Adrenal gland (tissue), 12 donors: ENCODE measurements around the gene ANXA9. TPM values are rescaled to one million over a fixed set of nuclear protein-coding genes. Genes with fewer than 3 reads are reported as not detected.

Experiments used
- DNase-seq, 7 donors: peaks; one replicate each; pipeline ENCODE4 v3.0.0-alpha.2; 2019 to 2020
- H3K27ac ChIP-seq, 5 donors: fragments of 200-600 bp; sonication (generic) in 4 of 5; 1 replicate in 3 of 5; 2 replicates in 2 of 5; pipeline versions ENCODE4 v1.5.1 to v1.8.0; 2016 to 2020; ENCODE audit warnings: mild to moderate bottlenecking in 1 of 5
- H3K27me3 ChIP-seq: fragments of 200-600 bp; 2 replicates; pipeline ENCODE4 v1.8.0; 2021
- H3K36me3 ChIP-seq, 2 donors: fragments of 200-600 bp; replicated peaks in 1 of 2; 1 replicate in 1 of 2; 2 replicates in 1 of 2; pipeline versions ENCODE4 v1.5.1 to v1.8.0; 2018 to 2022
- H3K4me1 ChIP-seq, 2 donors: fragments of 200-600 bp; replicated peaks in 1 of 2; 1 replicate in 1 of 2; 2 replicates in 1 of 2; pipeline versions ENCODE4 v1.5.1 to v1.8.0; 2018 to 2021
- H3K4me3 ChIP-seq, 4 donors: fragments of 200-600 bp; sonication (generic) in 3 of 4; one replicate each; pipeline ENCODE4 v1.5.1; 2016 to 2018
- H3K9me3 ChIP-seq, 3 donors: fragments of 200-600 bp; sonication (generic) in 1 of 3; replicated peaks in 1 of 3; 1 replicate in 2 of 3; 2 replicates in 1 of 3; pipeline versions ENCODE4 v1.5.1 to v1.8.0; 2016 to 2021
- POLR2A ChIP-seq, 2 donors: fragments of 450-650 bp; IDR thresholded peaks; one replicate each; pipeline ENCODE4 v1.6.1; 2017; ENCODE audit warnings: antibody characterized with exemption in 2 of 2, mild to moderate bottlenecking in 2 of 2, moderate library complexity in 1 of 2
- WGBS, 4 donors: extraction: QIAGEN DNeasy Blood & Tissue Kit in 2 of 4; methylation state at CpG; one replicate each; pipeline versions ENCODE4 v1.1.5 to v1.1.7; 2013 to 2017; 5-methylcytosine and 5-hydroxymethylcytosine counted together
- intact Hi-C, 2 donors: fragments of 100-400 bp; cut with DNase I; formaldehyde crosslinking; loops; one replicate each; pipeline versions ENCODE4 v1.14.1 to v1.15.0; 2022 to 2023
- polyA plus RNA-seq, 3 donors: library from polyadenylated mRNA; stranded (reverse); fragments of 200-250 nt in 2 of 3; fragments of 350-450 nt in 1 of 3; fragmentation: Illumina TruSeq in 1 of 3; extraction: RNeasy Lipid Tissue Mini Kit (QIAGEN cat#74804) in 1 of 3; gene quantifications; one replicate each; pipeline ENCODE4 v1.2.3, GENCODE V29; 2013 to 2014
- total RNA-seq, 9 donors: library from RNA; depleted of rRNA in 4 of 9; stranded (reverse); fragments of >200 nt in 4 of 9; fragments of 120-200 nt in 1 of 9; fragmentation: NEBNext Ultra II Directional in 1 of 9; extraction: Animal tissue kit (Norgen Biotek cat#: 25700) in 1 of 9; gene quantifications; one replicate each; pipeline versions ENCODE4 v1.1.0 to v1.2.4, GENCODE V29; 2013 to 2023
- TF ChIP-seq, protein P1 (sequence below), 6 experiments: fragments of 450-650 bp in 4 of 6; fragments of 200-600 bp in 2 of 6; sonication (generic) in 1 of 6; IDR thresholded peaks; 1 replicate in 5 of 6; 2 replicates in 1 of 6; pipeline versions ENCODE4 v1.5.1 to v1.8.0; 2016 to 2021; ENCODE audit warnings: antibody characterized with exemption in 6 of 6, mild to moderate bottlenecking in 2 of 6, moderate library complexity in 1 of 6
- donor health status: healthy with polysubstance abuse.
- donor health status: Bipolar disorder and iron deficiency.
- donor health status: DM: yes; HTN: yes; CAD: no.
- donor health status: DM: no; HTN: no; CAD: no.
- donor health status: DM: no; HTN: no; CAD: no.
- donor health status: DM: yes; HTN: yes; CAD: no.

ANXA9 gene
- total and polyA plus RNA-seq, 12 donors = 0.18 to 3.2 (median 0.45) TPM

DNA sequence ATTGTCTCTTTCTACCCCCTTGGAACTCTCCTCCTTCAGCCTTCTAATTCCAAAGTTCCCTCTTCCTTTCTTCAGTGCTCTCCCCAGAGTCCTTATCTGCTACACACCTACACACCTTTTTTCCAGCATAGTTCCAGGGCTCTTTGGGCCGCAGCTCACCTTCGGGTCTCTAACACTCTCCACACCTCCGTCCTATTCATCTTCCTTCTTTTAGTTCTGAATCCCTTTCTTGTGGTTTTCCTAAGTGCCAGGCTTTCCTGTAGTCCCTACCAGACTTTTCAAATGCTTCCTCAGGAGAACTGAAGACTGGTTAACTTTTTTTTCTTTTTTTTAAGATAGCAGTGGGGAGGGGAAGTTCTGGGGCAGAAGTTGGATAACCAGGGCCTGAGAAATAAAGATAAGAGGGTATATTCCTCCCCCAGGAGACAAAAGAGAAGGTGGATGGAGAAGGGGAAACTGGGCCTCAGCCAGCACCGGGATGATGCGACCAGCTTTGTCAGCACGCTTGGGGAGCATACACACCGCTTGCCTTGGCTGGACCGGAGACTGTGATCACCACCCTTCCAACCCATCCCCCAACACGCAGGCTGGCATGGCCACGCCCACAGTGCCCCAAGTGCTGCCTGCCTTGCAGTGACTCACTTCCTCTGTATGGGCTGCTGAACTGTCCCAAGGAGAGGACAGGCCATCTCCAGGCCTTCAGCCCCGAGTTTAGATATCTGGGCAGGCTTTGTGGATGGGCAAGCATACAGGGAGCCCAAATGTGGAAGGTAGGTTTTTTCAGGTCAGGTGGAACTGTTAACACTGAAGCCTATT, 5.0 kb upstream of the ANXA9 start:
- Histone ChIP-seq H3K4me1 (peaks cover 38 to 47% of the 10 kb centered on the region in 2 donors), H3K27me3 (no peaks in the 10 kb centered on the region), H3K36me3 (no peaks in the 10 kb centered on the region), H3K27ac (peak overlapping the region; percentile 60 to 82 (median 67)), H3K9me3 (no peaks in the 10 kb centered on the region), H3K4me3 (no peak overlapping the region)
- 29 to 41% (median 35%) methylated on average over 9 to 11 of the region's 11 CpGs for WGBS, 4 donors
- intact Hi-C loops = no loop called here
- TF ChIP-seq, protein P1, sequence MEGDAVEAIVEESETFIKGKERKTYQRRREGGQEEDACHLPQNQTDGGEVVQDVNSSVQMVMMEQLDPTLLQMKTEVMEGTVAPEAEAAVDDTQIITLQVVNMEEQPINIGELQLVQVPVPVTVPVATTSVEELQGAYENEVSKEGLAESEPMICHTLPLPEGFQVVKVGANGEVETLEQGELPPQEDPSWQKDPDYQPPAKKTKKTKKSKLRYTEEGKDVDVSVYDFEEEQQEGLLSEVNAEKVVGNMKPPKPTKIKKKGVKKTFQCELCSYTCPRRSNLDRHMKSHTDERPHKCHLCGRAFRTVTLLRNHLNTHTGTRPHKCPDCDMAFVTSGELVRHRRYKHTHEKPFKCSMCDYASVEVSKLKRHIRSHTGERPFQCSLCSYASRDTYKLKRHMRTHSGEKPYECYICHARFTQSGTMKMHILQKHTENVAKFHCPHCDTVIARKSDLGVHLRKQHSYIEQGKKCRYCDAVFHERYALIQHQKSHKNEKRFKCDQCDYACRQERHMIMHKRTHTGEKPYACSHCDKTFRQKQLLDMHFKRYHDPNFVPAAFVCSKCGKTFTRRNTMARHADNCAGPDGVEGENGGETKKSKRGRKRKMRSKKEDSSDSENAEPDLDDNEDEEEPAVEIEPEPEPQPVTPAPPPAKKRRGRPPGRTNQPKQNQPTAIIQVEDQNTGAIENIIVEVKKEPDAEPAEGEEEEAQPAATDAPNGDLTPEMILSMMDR (IDR thresholded peaks at IDR 0.05) = no peak
- TF ChIP-seq POLR2A (IDR thresholded peaks at IDR 0.05) = peak; percentile 7 to 87
- peak; percentile 93 to 96 (median 95) for DNase-seq

DNA sequence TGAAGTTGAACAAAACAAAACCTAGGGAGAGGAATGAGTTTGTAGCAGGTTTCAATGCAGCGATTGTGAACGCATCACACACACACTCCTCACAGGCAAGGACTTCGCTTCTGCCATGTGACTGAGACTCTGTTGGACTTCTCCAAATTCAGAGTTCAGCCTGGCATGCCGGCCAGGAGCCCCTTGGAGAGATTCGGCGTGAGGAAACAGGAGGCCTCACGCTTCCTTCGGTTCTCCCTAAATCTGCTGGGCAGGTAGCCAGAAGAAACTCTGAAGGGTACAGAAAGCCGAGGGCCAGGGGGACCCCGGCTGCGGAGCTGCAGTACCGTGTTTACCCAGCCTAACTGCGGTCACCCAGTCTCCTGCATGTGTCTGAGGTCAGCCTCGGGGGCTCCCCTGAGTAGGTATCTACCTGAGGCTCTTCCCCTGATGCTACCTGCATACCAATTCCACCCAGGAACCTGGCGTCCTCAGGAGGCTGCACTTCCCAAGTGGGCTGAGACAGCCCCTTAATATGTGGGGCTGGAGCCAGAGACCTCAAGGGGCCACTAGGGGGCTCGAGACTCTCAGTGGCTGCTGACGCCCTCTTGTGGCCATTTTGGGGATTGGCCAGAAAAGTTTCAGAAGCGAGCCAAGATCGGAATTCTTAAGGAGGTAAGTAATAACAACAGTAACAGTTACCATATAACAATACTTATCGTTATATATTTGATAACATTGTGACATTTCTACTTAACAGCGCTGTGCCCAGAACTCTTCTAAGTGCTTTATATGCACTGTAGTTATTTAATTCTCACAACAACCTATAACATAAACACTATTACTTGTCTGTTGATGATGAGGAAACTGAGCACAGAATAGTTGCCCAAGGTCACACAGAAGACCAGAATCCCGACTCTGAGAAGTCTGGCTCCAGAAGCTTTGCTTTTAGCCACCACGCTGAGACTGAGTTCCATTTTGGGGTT, 2.7 kb upstream of the ANXA9 start:
- DNase-seq = peak; percentile 84 to 96 (median 89)
- 15 to 29% (median 22%) methylated on average over 18 to 23 of the region's 23 CpGs for WGBS, 4 donors
- intact Hi-C loops = no loop called here
- Histone ChIP-seq H3K27me3 (no peaks in the 10 kb centered on the region), H3K36me3 (no peaks in the 10 kb centered on the region), H3K9me3 (no peaks in the 10 kb centered on the region), H3K4me1 (peaks cover 28 to 32% of the 10 kb centered on the region in 2 donors), H3K4me3 (no peak overlapping the region), H3K27ac (peak overlapping the region in 4 of 5 donors; percentile 10 to 82 (median 70))
- no peak for TF ChIP-seq POLR2A (IDR thresholded peaks at IDR 0.05)
- TF ChIP-seq, protein P1 (IDR thresholded peaks at IDR 0.05) = peak; percentile 97 to 100 (median 99)

DNA sequence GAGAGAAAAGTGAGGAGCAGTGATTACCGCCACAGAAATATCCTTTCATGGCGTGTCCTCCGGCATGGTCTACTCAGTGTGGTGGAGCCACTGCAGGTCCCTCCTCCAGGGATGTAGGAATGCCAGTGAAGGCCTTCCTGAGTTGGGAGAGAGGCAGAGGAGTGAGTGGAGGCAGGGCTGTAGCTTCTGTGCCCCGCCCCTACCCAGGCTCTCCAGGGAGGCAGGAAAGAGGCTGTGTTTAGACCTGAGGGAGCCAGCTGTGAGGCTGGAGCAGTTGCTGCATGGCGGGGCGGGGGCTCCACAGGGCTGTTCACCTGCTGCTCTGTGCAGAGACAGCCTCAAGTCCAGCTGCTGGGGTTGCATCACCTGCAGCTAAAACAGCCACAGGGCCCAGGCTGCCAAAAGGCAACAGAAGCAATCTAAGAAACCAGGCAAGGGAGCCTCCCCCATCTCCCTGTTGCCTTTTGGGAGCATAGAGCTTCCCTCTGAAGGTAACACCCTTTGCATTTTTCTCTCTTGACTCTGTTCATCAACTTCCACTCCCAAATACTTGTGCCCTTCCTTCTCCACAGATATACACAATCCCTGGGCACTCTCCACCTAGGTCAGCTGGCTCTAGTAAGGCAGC, 801 bp upstream of the ANXA9 start:
- Histone ChIP-seq H3K36me3 (no peaks in the 10 kb centered on the region), H3K9me3 (no peaks in the 10 kb centered on the region), H3K27me3 (no peaks in the 10 kb centered on the region), H3K4me3 (no peak overlapping the region), H3K27ac (no peak overlapping the region), H3K4me1 (peaks cover 22 to 32% of the 10 kb centered on the region in 2 donors)
- no peak for TF ChIP-seq POLR2A (IDR thresholded peaks at IDR 0.05)
- TF ChIP-seq, protein P1 (IDR thresholded peaks at IDR 0.05) = no peak
- 88 to 94% (median 89%) methylated on average over 3 to 6 of the region's 6 CpGs for WGBS, 4 donors
- intact Hi-C loops = no loop called here
- no peak for DNase-seq
